Endothelial cell of umbilical vein (primary cell): ENCODE results near the gene MACROH2A1.

Source experiments
- FOS ChIP-seq: IDR thresholded peaks from 2 replicates; pipeline ENCODE4 v1.6.1; 2011; ENCODE audit warnings: mild to moderate bottlenecking, low read length, moderate library complexity, borderline replicate concordance; ENCODE audit not compliant: insufficient read depth
- JUN ChIP-seq: IDR thresholded peaks from 2 replicates; pipeline ENCODE4 v1.6.1; 2011; ENCODE audit warnings: borderline replicate concordance, low read depth; ENCODE audit not compliant: insufficient read length, insufficient read depth
- MYC ChIP-seq: IDR thresholded peaks from one replicate; pipeline ENCODE4 v1.6.1; 2011; ENCODE audit warnings: mild to moderate bottlenecking, low read depth, low read length
- POLR2A ChIP-seq: IDR thresholded peaks from 2 replicates; pipeline ENCODE4 v1.6.1; 2012; ENCODE audit warnings: low read depth, mild to moderate bottlenecking, control low read depth, low read length
- POLR2AphosphoS5 ChIP-seq: IDR thresholded peaks from 2 replicates; pipeline ENCODE4 v1.6.1; 2012; ENCODE audit warnings: low read depth, mild to moderate bottlenecking, control low read depth, low read length, moderate library complexity; ENCODE audit not compliant: insufficient read depth
- TF ChIP-seq, protein P1 (sequence below): IDR thresholded peaks from 2 replicates; pipeline ENCODE4 v1.6.1; 2011; ENCODE audit not compliant: insufficient read depth, insufficient read length
- TF ChIP-seq, protein P2 (sequence below), 2 donors: IDR thresholded peaks; 1 replicate in 1 of 2; 2 replicates in 1 of 2; pipeline ENCODE4 v1.5.1; 2011; ENCODE audit warnings: low read length in 2 of 2, mild to moderate bottlenecking in 2 of 2, moderate library complexity in 2 of 2, control low read depth in 1 of 2, inconsistent platforms in 1 of 2, low read depth in 1 of 2; ENCODE audit not compliant: insufficient read depth in 1 of 2; ENCODE audit errors: extremely low read depth in 1 of 2

DNA sequence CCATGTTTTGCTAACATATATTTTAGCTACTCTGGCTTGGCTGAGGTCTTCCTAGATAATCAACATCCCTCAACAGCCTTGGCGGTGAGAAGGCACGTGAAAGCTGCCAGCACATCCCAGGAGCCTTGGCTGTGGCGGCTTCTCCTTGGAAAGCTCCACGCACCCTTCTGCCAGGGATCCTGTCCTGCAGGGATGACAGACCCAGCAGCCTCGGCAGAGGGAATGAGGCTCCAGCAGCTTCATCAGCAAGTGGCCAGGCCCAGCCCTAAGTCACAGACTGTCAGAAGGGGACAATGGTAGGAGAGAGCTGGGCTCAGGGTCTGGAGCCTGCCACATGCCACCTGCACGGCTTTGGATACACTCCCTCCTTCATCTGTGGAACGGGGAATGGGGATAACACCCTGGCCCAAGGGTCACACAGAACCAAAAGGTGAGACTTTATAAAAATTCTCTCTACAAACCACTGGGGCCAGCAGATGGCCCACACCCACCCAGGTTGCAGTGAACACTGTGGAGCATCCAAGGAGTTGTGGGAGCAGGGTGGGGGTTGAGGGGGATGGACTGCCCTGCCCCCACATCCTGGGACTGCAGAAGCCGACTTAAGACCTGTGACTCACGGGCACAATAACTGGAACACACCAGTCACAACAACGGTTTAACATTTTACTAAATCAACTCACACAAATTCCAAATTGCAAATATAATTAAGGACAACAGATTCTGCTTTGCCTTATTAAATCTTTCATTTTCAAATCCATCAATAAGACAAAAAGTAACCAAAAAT lies 65.1 kb downstream of the MACROH2A1 start:
- TF ChIP-seq POLR2A (no peak), JUN (no peak), POLR2AphosphoS5 (no peak), FOS (no peak), MYC (no peak)
- TF ChIP-seq, protein P1, sequence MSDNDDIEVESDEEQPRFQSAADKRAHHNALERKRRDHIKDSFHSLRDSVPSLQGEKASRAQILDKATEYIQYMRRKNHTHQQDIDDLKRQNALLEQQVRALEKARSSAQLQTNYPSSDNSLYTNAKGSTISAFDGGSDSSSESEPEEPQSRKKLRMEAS, result no peak
- TF ChIP-seq, protein P2, sequence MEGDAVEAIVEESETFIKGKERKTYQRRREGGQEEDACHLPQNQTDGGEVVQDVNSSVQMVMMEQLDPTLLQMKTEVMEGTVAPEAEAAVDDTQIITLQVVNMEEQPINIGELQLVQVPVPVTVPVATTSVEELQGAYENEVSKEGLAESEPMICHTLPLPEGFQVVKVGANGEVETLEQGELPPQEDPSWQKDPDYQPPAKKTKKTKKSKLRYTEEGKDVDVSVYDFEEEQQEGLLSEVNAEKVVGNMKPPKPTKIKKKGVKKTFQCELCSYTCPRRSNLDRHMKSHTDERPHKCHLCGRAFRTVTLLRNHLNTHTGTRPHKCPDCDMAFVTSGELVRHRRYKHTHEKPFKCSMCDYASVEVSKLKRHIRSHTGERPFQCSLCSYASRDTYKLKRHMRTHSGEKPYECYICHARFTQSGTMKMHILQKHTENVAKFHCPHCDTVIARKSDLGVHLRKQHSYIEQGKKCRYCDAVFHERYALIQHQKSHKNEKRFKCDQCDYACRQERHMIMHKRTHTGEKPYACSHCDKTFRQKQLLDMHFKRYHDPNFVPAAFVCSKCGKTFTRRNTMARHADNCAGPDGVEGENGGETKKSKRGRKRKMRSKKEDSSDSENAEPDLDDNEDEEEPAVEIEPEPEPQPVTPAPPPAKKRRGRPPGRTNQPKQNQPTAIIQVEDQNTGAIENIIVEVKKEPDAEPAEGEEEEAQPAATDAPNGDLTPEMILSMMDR (IDR thresholded peaks at IDR 0.05; ENCODE audit: extremely low read depth in 1 of 2, insufficient read depth in 1 of 2, low read depth in 1 of 2, low read length in 2 of 2), result no peak
